Stomach (tissue), 19 donors: ENCODE data around the gene SULT2B1. TPM values are rescaled to one million over a fixed set of nuclear protein-coding genes. Genes with fewer than 3 reads are reported as not detected.

ENCODE experiments used
- DNase-seq, 2 donors: peaks; one replicate each; pipeline versions ENCODE4 v3.0.0 to v3.0.0-alpha.2; 2013 to 2019
- H3K27ac ChIP-seq, 5 donors: fragments of 200-600 bp in 4 of 5; sonication (generic) in 4 of 5; one replicate each; pipeline ENCODE4 v1.5.1; 2013 to 2019; ENCODE audit warnings: mild to moderate bottlenecking in 1 of 5, moderate library complexity in 1 of 5
- H3K27me3 ChIP-seq, 3 donors: fragments of 200-600 bp; sonication (generic); one replicate each; pipeline ENCODE4 v1.5.1; 2017 to 2019; ENCODE audit warnings: mixed run types in 1 of 3
- H3K36me3 ChIP-seq, 4 donors: fragments of 200-600 bp; sonication (generic); 1 replicate in 3 of 4; 2 replicates in 1 of 4; pipeline ENCODE4 v1.5.1; 2016 to 2019
- H3K4me1 ChIP-seq, 4 donors: fragments of 200-600 bp; sonication (generic); one replicate each; pipeline ENCODE4 v1.5.1; 2016 to 2019
- H3K4me3 ChIP-seq, 4 donors: fragments of 200-600 bp; sonication (generic) in 3 of 4; one replicate each; pipeline ENCODE4 v1.5.1; 2016 to 2019; ENCODE audit warnings: mild to moderate bottlenecking in 1 of 4
- H3K9me3 ChIP-seq, 4 donors: fragments of 200-600 bp; sonication (generic); one replicate each; pipeline ENCODE4 v1.5.1; 2016 to 2019
- CTCF ChIP-seq, 7 experiments: fragments of 450-650 bp in 4 of 7; fragments of 200-600 bp in 3 of 7; sonication (generic) in 3 of 7; IDR thresholded peaks; one replicate each; pipeline ENCODE4 v1.5.1; 2016 to 2019; ENCODE audit warnings: antibody characterized with exemption in 7 of 7, control low read depth in 2 of 7, mild to moderate bottlenecking in 1 of 7
- EP300 ChIP-seq: sonication (generic); formaldehyde crosslinking; IDR thresholded peaks from one replicate; pipeline ENCODE4 v1.6.1; 2017; ENCODE audit warnings: antibody characterized with exemption
- POLR2A ChIP-seq, 4 donors: fragments of 450-650 bp; IDR thresholded peaks; one replicate each; pipeline ENCODE4 v1.6.1; 2016; ENCODE audit warnings: antibody characterized with exemption in 4 of 4, control low read depth in 2 of 4, mild to moderate bottlenecking in 1 of 4, moderate library complexity in 1 of 4
- POLR2AphosphoS5 ChIP-seq, 3 donors: sonication (generic); formaldehyde crosslinking; IDR thresholded peaks; one replicate each; pipeline ENCODE4 v1.6.1; 2016; ENCODE audit warnings: antibody characterized with exemption in 3 of 3
- WGBS, 5 donors: extraction: QIAGEN DNeasy Blood & Tissue Kit in 3 of 5; methylation state at CpG; one replicate each; pipeline versions ENCODE4 v1.1.5 to v1.1.7; 2013 to 2018; 5-methylcytosine and 5-hydroxymethylcytosine counted together
- intact Hi-C: fragments of 100-400 bp; cut with DNase I; formaldehyde crosslinking; loops from one replicate; pipeline ENCODE4 v1.15.1; 2023; ENCODE audit warnings: low total_unique reads
- long read RNA-seq, 10 donors: transcript quantifications; one replicate each; lab custom pipeline, GENCODE V29; 2026
- polyA plus RNA-seq, 3 donors: library from polyadenylated mRNA; stranded (reverse); fragments of 200-250 nt; gene quantifications; one replicate each; pipeline ENCODE4 v1.2.3, GENCODE V29; 2013
- total RNA-seq, 5 donors: library from RNA; depleted of rRNA; stranded (reverse); fragments of >200 nt; gene quantifications; one replicate each; pipeline versions ENCODE4 v1.1.0 to v1.2.3, GENCODE V29; 2014 to 2016
- donor health status: healthy with polysubstance abuse.
- donor health status: Bipolar disorder and iron deficiency.
- donor health status: healthy.

SULT2B1 gene
- total RNA-seq, result 1 to 10 TPM in 2 of 5 donors, not detected in 3; 2.6 to 3.1 TPM
- 10 to 100 TPM in 1 of 3 donors, 1 to 10 TPM in 2; 2.0 to 46.8 (median 5.0) TPM for polyA plus RNA-seq
- long read RNA-seq, donor 1, result 0 reads
- long read RNA-seq, donor 2, result 0 reads
- long read RNA-seq, donor 3, result 0 reads
- long read RNA-seq, donor 4, result 0 reads
- long read RNA-seq, donor 5, result 0 reads
- long read RNA-seq, donor 6, result 0 reads
- long read RNA-seq, donor 7, partial matches to known transcripts, result 6 of 6 reads
- long read RNA-seq, donor 7, other reads (novel, unspliced or antisense), result 0 of 6 reads
- long read RNA-seq, donor 8, result 0 reads
- long read RNA-seq, donor 9, partial matches to known transcripts, result 3,022 of 3,053 reads
- long read RNA-seq, donor 9, other reads (novel, unspliced or antisense), result 31 of 3,053 reads
- long read RNA-seq, donor 10, result 0 reads

DNA sequence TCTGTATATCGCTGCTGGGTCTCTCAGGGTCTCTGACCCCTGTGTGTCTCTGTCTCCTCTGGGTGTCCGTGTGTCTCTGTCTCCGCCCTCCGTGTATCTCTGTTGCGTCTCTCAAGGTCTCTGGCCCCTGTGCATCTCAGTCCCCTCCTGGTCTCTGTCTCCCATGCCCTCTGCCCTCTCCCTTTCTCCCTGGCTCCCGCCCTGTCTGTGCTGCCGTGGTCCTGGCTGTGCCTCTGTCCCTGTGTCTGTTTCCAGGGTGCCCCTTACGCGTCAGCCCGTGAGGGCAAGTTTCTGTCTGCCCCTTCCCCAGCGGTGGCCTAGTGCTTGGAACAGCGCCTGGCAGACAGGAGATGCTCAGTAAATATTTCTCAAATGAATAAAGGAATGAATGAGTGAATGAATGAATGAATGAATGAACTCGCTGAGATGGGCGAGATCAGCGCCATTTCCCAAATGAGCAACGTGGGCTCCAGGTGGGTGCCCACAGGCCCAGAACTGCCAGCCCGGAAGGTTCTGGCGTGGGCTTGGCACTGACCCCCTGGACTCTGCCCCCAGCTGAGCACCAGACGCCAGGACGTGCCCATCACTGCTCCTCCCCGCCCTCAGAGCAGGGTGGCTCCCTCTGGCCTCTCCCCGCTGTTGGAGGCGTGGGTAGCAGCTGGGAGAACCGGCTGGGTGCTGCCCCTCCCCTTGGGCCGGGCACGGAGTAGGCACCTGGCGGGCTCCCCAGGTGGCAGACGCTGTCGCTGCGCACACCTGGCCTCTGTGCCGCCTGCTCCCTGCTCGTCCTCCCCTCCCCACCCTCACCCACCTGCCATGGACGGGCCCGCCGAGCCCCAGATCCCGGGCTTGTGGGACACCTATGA lies at the start of gene SULT2B1:
Gene SULT2B1 (plus strand): TSS at position 736 of the 866 bp plus-strand sequence. CDS start 81 bp downstream, at position 817.
- H3K4me1 ChIP-seq, result peaks cover 5 to 31% (median 19%) of the 10 kb centered on the region in 4 donors
- H3K27ac ChIP-seq, result no peak within 1 kb of the TSS
- WGBS, 5 donors, result 41 to 53% (median 47%) methylated on average over 28 to 36 of the region's 36 CpGs
- peak; percentile 81 to 85 for DNase-seq
- intact Hi-C loops, result no loop called here
- peak within 1 kb of the TSS in 2 of 4 donors; percentile 2 to 10 for H3K4me3 ChIP-seq
- no peaks in the 10 kb centered on the region for H3K36me3 ChIP-seq
- TF ChIP-seq POLR2AphosphoS5 (IDR thresholded peaks at IDR 0.05) (peak; percentile 24 to 61 (median 59)), EP300 (no peak)
- no peaks in the 10 kb centered on the region for H3K9me3 ChIP-seq
- peaks cover 0 to 44% (median 0%) of the 10 kb centered on the region in 3 donors for H3K27me3 ChIP-seq

- DNase-seq, result no peak
- Histone ChIP-seq H3K4me3 (peak overlapping the region; percentile 17 to 41 (median 28)), H3K4me1 (peaks cover 23 to 34% (median 30%) of the 10 kb centered on the region in 4 donors), H3K36me3 (no peaks in the 10 kb centered on the region), H3K27me3 (peaks cover 0 to 53% (median 29%) of the 10 kb centered on the region in 3 donors), H3K9me3 (no peaks in the 10 kb centered on the region), H3K27ac (peak overlapping the region; percentile 16 to 67 (median 52))
- intact Hi-C loops, result no loop called here
- TF ChIP-seq EP300 (no peak), POLR2A (IDR thresholded peaks at IDR 0.05) (no peak), POLR2AphosphoS5 (IDR thresholded peaks at IDR 0.05) (peak in 1 of 3 donors; percentile 26)
- WGBS, 5 donors, result 26 to 56% (median 28%) methylated on average over 13 to 27 of the region's 27 CpGs
These were observed 49.5 kb upstream of the SULT2B1 start for GRCh38 chr19:48502350-48503018.

GRCh38 chr19:48506138-48506733 lies 45.7 kb upstream of the SULT2B1 start:
- Histone ChIP-seq H3K4me1 (peaks cover 10 to 27% (median 16%) of the 10 kb centered on the region in 4 donors), H3K27me3 (peaks cover 2 to 37% (median 4%) of the 10 kb centered on the region in 3 donors), H3K9me3 (no peaks in the 10 kb centered on the region), H3K36me3 (no peaks in the 10 kb centered on the region), H3K27ac (no peak overlapping the region), H3K4me3 (no peak overlapping the region)
- DNase-seq, result peak in 1 of 2 donors; percentile 28
- intact Hi-C loops, result loop anchor here (5.0 kb wide), 1 partner anchor 81 kb away; no protein-coding TSS in a partner anchor
- WGBS, 5 donors, result 85 to 89% (median 87%) methylated on average over 5 of the region's 5 CpGs
- no peak for TF ChIP-seq EP300
- no peak for TF ChIP-seq POLR2AphosphoS5 (IDR thresholded peaks at IDR 0.05)
- peak in 4 of 7 experiments; percentile 39 to 47 (median 44) for TF ChIP-seq CTCF (IDR thresholded peaks at IDR 0.05)
- TF ChIP-seq POLR2A (IDR thresholded peaks at IDR 0.05), result no peak

GRCh38 chr19:48507911-48508439 lies 44.0 kb upstream of the SULT2B1 start:
- H3K9me3 ChIP-seq, result no peaks in the 10 kb centered on the region

More at GRCh38 chr19:48507911-48508439, 44.0 kb upstream of the SULT2B1 start:
- WGBS, 5 donors, result 87 to 95% (median 89%) methylated on average over 7 of the region's 7 CpGs
- intact Hi-C loops, result loop anchor here (5.0 kb wide), 1 partner anchor 79 kb away; no protein-coding TSS in a partner anchor
- no peak overlapping the region for H3K4me3 ChIP-seq
- no peaks in the 10 kb centered on the region for H3K36me3 ChIP-seq
- no peak for DNase-seq
- TF ChIP-seq POLR2AphosphoS5 (IDR thresholded peaks at IDR 0.05) (no peak), CTCF (IDR thresholded peaks at IDR 0.05) (no peak), EP300 (no peak), POLR2A (IDR thresholded peaks at IDR 0.05) (no peak)
- H3K4me1 ChIP-seq, result peaks cover 9 to 26% (median 19%) of the 10 kb centered on the region in 4 donors
- no peak overlapping the region for H3K27ac ChIP-seq
- peaks cover 11 to 38% (median 18%) of the 10 kb centered on the region in 3 donors for H3K27me3 ChIP-seq
